Cerebellar nuclear complex (tissue), 1 donor: ENCODE data around the gene APCDD1L.

Source experiments
- DNase-seq, 2 experiments: peaks; one replicate each; lab custom pipeline; 2025; lab: John Stamatoyannopoulos, UW

APCDD1L gene

DNA sequence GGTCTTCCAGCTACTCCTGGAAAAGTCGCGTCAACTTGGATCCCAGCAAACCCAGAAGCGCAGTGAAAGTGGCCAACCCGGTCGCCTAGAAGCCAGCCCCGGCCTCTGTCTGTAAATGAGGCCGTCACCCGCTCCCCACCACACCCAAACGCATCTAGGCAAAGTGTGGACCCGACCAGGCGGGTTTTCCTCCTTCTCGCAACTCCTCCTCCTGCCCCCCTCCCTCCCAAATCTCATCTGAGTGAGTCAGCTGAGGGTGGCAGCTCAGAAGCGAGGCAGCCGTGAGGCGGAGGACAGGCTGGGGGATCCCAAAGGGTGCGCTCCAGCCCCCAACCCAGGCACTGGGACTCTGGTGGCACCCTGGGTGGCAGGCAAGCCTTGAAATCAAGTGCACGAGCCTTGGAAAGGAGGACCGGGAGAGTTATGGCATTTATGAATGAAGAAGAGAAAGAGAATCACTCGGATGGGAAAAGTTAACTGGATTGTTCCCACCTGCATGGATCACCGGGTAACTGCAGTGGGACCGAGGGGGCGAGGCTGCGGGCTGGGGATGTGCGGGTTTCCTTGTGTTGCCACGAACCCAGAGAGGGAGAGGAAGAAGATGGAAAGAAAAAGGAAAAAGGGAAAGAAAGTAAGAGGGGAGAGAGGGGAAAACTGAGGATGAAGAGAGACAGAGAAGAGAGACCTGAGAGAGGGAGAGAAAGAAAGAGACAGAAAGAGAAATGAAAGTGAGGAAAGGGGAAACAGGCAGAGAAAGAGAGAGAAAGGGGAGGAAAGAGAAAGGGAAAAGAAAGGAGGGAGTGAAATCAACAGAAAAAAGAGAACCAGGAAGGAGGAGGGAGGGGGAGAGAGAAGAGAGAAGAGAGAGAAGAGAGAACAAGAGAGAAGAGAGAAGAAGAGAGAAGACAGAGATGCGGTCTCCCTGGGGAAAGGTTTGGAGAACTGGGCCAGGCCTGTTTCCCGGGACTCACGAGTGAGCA lies at the start of gene APCDD1L:
Gene APCDD1L, minus strand, starts transcription at position 167 of the 980 bp plus-strand sequence. CDS start 692 bp downstream, outside the sequence.
- no peak for DNase-seq

DNA sequence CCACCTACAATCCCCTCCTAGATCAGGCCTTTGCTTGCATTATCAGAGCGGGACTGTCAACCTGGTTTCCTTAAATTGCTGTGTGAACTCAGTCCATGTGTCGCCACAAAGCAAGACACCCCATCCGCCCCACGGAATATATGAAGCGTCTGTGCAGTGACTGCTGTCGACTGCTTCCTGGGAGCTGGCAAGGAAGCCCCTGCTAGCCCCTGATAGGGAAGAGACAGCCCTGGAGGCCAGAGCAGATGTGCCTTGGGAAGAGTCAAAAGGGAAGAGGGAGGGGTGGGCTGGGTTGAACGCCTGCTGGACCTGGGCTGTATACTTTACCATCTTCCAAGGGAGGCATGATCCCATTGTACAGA lies 44.1 kb upstream of the APCDD1L start:
- DNase-seq: no peak

DNA sequence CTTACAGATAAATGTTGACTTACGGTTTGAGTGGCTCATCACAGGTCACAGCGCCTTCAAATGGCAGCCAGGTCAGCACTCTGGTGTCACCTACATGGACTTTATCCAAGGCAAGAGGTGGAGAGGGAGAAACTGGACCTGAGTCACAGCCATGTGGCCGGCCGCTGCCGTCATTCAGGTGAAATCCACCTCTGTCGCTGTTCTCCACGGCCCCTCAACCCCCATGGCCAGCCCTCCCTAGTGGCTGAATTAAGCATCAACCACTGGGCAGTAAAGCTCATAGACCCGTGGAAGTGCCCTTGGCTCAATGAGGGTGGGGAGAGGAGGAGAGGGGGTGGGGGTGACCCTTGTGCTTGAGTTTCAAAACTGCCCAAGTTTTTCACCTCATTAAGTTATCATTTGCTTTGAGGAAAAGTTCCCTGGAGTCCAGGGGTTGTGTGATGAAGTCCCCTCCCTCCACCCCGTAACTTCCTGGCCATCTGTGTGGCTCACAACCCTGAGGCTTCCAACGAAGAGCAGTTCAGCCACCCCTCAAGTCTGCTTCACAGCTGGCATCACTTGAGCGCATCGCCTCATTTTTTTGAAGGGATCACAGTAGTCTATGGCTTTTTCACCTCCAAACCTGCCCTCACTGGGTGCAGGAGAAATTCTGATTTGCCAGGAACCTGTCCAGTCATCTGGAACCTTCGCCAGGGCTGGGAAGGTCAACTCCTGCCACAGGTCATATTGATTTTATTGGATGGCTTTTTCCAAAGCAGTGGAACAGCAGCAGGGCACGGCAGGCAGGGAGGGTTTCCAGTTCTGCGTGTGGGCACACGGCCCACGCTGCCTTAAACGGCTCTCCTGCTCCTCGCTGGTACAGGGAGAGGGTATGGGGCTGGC lies 43.5 kb upstream of the APCDD1L start:
- no peak for DNase-seq

DNA sequence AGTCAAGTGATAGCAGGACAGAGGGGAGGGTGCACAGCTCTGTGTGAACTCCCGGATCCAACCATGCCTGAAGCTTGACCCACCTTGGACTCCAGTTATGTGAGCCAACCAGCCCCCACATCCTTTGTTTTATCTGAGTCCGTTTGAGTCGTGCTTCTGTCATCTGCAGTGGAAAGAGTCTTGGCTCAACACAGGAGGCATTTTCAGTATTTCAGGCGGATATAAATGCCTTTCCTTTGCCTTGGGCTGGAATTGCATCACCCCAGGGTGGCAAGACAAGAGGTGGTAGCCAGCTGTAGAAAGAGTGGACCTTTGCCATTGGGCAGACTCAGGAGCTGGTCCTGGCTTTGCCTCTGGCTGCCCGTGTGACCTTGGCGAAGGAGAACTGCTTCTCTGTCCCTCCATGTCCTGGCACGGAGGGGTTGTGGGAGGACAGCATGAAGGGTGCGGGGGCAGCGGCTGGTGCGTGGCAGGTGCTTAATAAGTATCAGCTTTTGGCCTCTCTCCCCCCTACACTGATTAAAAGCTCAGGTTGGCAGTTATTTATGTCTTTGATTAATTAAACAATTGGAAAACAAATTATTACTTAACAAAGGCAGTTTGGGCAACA lies 42.6 kb upstream of the APCDD1L start:
- no peak for DNase-seq

DNA sequence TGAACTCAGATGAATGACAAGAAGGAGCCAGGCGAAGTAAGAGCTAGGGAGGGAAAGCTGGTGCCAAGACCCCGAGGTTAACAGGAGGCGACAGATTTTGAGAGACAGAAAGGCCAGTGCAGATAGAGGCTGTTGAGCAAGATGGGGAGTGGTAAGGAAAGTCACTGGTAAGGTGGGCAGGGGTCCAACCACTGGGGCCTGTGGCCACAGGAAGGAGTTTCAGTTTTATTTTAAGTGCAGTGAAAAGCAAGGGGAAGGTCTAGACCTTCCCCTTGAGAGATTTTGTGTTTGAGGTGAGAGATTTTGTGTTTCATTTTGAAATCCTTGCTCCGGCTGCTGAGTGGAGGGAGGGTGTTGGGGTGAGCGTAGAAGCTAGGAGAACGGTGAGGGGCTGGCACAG lies 41.8 kb upstream of the APCDD1L start:
- no peak for DNase-seq

DNA sequence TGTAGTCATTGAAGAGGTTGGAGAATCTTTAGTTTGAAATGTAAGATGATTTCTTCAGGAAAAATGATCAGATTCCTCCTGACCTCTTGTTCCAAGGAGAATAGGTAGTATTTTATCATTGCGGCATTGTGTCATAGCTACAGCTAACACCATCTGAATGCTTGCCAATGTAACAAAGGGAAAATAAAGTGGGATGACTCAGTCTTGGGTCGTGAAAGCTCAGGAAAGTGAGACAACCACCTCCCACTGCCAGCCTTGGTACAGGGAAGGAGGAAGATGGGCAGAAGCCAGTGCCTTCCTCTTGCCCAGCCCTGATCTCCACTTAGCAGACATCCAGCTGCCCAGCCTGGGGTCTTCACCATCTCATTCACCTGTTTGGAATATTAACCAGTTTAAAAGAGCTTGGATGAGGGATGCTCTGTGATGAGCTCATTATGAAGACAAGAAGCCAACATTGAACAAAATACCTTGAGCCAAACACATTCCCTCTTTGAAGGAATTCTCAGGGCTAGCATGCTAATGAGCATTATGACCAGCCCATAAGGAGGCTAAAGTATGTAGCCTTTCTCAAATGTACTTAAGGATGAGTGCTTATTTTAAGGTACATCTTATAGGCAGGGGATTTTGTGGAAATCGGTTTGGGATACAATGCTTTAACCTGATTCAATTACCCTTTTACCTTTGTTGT lies 40.0 kb upstream of the APCDD1L start:
- no peak for DNase-seq

DNA sequence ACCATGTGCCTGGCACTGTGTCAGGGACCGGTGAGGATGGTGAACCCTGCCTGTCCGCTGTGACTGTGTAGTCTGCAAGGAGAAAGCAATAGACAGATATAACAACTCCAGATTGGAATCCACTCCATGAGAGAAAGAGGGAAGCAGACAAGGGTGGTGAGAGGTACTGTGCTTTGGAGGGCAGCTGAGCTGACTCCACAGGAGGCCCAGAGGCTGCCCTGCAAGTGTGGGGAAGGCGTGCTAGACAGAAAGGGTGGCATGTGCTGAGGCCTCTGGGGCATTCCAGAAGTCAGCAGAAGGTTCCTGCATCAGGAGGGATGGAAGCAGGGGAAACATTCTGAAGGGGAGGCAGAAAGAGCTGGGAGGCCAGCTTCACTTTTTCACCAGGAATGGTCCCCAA lies 39.3 kb upstream of the APCDD1L start:
- DNase-seq: no peak

DNA sequence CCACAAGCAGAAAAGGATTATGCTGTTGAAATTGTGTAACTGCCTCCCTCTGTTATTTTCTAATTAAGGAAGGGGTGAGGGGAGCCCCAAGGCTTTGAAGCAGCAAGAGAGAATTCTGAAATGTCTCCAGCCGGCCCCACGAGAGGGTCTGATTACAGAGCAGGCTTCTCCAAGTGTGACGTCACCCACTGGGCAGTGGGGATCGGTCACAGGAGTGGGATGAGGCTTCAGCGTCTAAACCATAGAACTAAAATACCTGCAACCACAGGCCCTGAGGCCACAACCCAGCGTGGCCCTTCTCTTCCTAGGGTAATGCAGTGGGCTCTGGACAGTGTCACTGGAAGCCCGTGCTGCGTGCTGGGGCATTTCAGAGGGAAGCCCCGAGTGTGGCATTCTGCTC lies 38.6 kb upstream of the APCDD1L start:
- no peak for DNase-seq

DNA sequence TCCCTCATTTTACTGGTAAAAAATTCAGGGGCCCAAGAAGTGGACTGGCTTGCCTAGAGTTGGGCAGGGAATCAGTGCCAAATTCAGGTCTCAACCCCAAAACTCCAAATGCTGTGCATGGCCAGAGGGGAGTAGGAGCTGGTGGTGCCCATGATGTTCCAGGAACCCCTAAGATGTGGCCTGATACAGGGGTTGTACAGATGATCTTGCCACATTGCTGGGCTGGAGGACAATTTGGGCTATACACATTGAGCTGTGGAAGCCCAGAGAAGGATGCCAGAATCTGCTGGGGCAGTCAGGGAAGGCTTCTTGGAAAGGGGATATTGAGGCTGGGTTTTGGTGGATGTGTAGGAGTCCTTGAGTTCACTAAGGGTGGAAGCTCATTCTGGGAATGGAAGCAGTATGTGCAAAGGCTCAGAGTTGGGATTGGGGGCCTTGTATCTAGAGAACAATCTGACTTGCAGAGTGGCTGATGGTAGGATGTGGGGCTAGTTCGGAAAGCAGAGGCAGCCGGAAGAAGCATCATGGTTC lies 38.0 kb upstream of the APCDD1L start:
- no peak for DNase-seq

DNA sequence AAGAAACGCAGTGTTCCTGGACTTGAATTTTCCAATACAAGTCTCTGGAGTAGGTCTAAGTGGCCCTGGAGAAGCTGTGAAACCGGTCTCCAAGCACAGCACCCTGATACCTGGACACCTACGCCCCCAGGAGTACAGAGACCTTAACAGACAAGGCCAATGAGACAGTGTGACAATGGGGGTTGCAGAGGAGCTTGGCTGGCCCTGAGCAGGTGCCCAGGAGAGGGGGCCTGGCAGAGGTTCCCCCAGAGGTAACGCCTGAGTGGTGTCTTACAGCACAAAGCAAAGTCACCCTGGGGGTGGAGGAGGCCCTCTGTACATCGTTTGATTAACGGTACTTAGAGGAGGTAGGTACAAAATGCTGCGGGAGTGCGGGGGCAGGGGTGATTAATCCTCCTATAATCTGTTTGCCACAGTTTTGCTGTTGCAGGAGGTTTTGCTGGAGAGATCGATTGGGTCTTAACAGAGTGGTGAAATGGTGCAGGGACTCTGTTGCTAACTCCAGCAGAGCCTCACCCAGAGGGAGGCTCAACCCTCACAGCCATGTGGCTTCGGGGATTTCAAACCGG lies 37.3 kb upstream of the APCDD1L start:
- no peak for DNase-seq

DNA sequence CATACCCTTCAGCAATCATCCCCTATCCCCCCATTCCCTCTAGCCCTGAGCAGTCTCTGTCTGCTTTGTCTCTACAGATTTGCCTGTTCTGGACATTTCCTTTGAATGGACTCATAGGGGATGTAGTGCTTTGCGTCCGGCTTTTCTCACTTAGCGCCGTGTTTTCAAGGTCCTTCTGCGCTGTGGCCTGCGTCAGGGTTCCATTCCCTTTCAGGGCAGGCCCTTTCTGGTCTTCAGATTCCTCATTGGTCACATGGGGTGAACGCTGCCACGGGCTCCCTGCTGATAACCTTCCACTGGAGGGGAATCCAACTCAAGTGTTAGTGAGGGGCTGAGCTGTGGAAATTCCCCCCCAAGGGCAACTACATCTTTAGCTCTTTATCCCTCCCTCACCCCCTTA lies 36.4 kb upstream of the APCDD1L start:
- DNase-seq: no peak

DNA sequence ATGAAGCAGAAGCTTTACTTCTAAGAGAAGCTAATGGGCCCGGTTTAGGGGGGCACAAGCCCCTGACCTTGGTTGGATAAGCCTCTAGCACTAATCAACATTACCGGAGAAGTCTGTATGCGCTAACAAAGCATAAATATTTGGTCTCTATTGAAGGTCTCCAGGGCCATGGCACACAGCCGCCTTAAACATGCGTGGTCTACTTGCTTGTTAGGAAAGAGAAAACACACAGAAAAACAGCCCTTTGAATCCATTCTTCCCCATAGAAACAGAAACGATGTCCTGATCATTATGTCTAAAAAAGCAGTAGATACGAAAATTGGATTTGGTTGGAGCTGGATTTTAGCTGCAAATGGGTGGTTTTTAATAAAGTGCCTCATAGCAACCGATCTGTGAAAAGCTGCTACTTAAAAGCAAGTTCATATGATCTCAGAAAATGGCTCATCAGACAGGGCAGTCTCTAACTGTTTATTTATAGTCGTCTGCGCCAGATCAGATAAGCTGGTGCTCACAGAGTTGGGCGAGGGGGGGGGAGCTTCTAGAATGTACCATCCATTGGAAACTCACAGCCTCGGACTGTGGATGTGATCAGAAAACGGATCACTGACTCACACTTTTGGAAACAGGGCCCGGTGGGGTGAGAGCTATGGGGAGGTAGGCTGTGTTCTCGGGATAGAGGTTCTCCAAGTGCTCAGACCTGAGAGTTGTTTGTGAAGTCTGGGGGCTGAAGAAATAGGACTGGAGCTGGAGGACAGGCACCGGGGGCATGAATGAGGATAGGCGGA lies 35.3 kb upstream of the APCDD1L start:
- no peak for DNase-seq

DNA sequence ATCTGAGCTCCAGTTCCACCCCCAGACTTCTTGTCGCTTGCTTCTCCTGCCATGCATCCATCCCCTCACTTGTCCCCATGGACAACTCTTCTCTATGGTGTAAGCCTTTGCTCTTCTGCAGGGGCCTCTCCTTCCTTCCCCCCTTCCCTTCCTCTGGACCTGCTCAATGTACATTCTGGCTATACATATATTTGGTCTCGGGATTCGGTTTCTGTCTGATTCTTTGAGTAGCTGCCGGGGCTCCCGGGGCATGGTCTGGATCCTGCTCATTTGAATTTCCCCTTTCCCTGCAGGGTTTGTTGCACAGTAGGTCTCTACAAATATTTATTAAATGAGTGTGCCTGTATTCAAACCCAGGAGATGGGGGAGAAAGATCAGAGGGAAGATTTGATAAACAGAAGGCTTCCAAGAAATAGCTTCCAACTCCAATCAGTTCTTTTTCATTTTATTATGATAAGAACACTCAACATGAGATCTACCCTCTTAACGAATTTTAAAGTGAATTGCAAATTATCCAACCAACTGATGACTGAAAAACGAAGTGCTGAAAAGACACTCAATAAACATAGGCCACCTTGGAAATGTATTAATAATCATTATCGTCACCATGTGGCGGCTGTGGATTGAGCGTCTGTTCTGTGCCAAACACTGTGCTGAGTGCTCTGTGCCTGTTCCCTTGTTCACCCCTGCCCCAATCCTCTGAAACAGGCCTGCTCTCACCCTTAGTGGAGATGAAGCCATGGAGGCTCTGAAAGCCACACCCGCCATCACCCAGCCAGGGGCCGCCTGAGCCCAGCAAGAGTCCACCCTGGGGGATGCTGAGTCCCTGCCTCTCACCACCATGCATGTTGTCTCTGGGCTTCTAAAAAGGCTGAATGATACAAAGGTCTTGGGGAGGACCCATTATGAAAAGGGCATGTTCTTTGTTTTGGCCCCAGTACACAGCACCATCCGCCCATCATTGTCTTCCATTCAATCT lies 34.3 kb upstream of the APCDD1L start:
- DNase-seq: no peak

DNA sequence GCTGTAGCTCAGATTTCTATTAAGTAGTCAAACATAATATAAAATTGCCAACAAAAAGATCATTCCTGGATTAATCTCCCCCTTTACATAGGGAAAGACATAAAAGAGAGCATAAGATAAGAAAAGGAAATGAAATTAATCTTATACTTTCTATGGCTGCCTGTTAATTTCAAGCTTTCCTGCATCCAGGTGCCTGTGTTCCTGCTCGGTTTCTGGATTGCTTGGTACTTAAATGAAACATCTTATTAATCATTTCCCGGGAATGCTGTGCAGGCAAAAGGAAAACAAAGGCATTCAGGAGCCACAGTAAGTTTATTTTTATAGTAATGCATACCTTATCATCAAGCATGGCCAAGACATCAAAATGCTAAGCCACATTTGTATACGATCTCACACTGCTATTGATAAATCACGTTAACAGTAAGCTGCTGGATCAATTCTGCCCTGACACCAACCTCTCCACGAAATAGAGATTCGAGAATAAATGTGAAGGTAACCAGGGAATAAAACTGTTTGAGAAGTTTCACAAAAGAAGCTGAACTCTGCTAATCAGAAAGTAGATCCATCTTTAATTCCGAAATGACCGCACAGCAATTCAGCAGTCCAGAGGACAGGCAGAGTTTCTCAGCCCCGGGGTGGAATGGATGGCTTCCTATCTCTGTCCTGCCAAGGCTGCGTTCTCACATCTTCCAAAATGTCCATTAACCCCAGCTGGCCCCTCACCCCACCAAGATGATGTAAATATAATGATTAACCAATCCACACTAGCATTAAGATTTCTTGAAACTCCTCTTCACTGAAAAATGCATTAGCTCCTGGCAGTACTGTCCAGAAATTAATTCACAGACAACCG lies 32.6 kb upstream of the APCDD1L start:
- no peak for DNase-seq

DNA sequence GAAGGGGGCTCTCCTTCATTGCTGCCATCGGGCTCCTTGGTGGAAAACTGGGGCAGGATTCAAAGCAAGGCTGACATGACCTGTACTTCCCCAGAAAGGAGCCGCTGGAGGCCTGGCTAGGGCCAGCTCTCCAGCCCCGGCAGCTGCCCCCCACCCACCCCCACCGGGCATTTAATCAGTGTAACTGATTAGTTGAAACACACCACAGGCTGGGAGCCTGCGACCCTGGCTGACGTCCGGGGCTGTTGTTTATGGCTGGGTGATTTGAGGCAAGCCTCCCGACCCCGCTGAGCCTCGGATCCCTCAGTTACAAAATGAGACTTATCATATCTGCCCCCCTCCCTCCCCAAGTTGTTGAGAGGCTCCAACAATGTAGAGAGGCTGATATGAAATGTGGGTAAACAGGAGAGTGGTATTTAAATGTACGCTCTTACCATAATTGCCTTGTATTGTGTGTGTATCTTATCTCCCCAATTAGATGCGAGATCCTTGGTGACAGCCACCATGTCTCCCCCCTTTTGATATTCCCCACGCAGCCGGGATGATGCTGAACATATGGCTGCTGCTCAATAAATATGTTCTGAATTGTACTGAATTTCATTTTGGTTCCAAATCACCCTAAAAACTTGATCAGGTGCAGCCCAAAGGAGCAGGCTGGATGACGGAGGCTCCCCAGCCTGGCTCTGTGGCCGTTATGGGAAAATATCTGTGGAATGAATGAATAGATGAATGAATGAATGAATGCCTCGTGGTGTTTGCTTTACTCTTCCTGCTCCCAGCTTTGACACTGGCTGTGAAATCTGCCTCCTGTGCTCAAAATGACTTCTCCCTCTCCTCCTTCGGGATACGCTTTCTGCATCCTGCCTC lies 31.8 kb upstream of the APCDD1L start:
- DNase-seq: no peak

DNA sequence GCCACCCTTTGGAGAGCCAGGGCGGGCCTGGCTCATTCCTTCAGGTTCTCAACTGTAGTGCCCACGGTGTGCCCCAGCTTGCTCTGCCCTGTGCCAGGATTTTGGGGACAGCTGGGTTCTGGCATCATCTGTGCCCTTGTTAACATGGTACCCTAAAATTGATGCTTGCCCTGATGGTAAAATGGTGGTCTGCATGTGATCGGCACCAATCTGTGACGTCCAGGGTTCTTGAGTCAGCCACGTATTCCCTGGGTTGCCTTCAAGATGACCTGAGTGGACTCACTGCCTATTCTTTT lies 31.2 kb upstream of the APCDD1L start:
- no peak for DNase-seq
